Astrocyte of the spinal cord (primary cell): ENCODE results near the gene DPYSL4.

Source experiments
- DNase-seq: peaks from one replicate; pipeline ENCODE4 v3.0.0; 2011; ENCODE audit warnings: low read depth, low spot score
- H3K4me3 ChIP-seq: 2 replicates; pipeline ENCODE4 v1.5.1; 2011; ENCODE audit warnings: low read depth, mild to moderate bottlenecking, low read length, moderate library complexity
- in situ Hi-C: cut with HindIII; loops from 2 replicates; pipeline ENCODE4 v1.10.0; 2017; ENCODE audit warnings: low sequenced_read_pairs
- TF ChIP-seq, protein P1 (sequence below): IDR thresholded peaks from 2 replicates; pipeline ENCODE4 v1.5.1; 2012; ENCODE audit warnings: low read depth, mild to moderate bottlenecking, low read length, inconsistent platforms

Gene DPYSL4

DNA sequence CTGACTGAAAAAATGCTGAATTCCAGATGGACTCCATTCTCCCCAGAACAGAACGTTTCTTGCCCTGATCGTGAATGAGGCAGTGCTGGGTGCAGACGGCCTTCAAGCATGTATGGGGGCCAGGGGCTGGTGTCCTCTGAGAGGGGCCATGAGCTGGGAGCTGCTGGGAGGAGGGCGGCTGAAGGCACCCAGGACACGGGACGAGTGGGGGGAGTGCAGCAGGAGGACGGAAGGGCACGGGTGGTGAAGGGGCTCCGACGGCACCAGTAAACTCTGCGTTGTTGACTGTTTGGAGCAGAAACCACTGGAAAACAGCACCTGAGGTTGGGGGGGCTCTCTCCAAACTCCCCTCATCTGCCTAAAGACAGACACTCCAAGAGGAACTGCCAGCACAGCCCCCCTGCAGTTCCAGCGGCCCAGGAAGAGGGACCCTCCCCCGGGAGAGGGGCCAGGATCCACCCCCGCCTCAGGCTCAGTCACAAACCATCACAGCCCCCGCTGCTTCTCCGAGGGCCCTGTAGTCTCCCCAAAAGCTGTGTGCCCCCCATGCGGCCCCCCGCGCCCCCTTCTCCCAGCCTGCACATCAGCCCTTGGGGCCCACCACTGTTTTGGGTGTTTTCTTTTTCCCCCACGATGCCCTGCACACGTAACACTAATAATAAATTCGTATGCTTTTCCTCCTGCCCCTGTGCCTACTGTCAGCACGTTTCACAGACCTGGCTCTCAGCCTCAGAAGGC lies 55.5 kb downstream of the DPYSL4 start:
- no peak overlapping the region for H3K4me3 ChIP-seq
- DNase-seq = no peak
- TF ChIP-seq, protein P1, sequence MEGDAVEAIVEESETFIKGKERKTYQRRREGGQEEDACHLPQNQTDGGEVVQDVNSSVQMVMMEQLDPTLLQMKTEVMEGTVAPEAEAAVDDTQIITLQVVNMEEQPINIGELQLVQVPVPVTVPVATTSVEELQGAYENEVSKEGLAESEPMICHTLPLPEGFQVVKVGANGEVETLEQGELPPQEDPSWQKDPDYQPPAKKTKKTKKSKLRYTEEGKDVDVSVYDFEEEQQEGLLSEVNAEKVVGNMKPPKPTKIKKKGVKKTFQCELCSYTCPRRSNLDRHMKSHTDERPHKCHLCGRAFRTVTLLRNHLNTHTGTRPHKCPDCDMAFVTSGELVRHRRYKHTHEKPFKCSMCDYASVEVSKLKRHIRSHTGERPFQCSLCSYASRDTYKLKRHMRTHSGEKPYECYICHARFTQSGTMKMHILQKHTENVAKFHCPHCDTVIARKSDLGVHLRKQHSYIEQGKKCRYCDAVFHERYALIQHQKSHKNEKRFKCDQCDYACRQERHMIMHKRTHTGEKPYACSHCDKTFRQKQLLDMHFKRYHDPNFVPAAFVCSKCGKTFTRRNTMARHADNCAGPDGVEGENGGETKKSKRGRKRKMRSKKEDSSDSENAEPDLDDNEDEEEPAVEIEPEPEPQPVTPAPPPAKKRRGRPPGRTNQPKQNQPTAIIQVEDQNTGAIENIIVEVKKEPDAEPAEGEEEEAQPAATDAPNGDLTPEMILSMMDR = no peak
- in situ Hi-C loops = no loop called here

DNA sequence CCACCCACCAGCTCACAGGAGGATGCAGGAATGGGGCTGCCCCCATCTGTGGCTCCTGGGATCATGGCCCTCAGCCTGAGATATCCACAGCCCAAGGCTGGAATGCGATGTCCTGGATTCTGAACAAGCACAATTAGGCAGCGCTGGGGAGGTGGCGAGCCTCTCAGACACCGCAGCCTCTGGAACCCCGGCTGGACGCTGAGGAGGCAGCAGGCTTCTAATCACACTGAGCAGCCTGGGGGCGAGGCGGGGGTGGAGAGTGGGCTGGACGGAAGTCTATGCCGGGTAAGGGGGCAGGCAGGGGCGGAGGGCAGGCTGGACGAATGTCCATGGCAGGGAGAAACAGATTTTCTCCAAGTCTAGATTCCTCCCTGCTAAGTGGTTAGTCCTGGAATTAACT lies 56.4 kb downstream of the DPYSL4 start:
- no peak for DNase-seq
- in situ Hi-C loops = no loop called here
- TF ChIP-seq, protein P1 = no peak
- no peak overlapping the region for H3K4me3 ChIP-seq

DNA sequence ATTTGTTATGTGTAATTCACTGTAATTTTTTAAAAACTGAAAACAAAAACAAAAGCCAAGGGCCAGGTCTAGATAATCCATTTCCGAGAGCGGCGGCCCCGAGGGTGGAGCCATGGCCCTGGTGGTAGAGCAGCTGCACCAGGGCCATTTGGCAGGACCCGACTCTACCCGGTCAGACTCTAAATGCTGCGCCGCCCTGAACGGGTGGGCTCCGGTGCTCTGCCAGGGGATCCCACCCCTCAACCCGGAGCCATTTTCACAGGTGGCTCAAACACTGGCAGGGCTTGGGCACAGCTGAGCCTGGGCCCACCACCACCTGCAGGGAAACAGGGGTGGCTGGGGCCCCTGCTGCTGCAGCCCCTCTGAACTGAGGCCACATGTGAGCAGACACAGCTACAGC lies 56.9 kb downstream of the DPYSL4 start:
- in situ Hi-C loops = no loop called here

DNA sequence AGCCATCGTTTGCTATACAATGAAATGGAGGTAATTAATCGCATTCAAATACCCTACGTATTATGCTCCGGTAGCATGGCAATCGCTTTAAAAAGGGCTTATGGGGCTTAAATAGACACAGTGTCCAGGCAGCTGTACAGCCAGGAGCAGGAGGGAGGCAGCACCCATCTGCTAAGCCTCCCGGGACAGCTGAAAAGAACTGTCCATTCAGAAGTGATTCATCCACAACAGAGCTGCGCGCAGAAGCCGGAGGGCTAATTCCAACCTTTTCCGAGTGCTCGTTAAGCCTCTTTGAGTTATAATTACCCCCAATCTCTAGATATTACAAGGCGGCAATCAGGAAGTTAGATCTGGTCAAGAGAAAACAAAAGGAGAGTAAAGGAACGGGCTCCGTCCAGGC lies 58.3 kb downstream of the DPYSL4 start:
- in situ Hi-C loops = no loop called here
- TF ChIP-seq, protein P1 = no peak
- DNase-seq = no peak
- H3K4me3 ChIP-seq = no peak overlapping the region

More for the DNA sequence above, 56.9 kb downstream of the DPYSL4 start:
- no peak for DNase-seq
- H3K4me3 ChIP-seq = no peak overlapping the region
- TF ChIP-seq, protein P1 = no peak

DNA sequence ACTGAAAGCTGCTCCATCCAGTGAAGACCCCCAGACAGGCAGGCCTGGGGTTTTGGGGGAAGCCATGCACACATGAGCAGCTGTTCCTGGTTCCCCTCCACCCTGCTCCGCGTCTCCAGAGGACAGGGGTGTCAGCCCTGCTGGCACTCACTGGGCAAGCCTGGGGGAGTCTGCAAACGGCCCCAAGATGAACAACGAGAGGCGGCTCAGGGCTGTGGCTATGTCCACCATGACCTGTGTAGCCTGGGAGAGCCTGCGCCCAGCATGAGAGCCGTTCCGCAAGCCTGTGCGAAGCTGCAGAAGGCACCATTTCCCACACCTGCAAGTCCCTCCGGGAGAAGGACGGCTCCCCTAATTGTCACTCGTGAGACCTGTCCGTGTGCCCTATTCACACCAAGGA lies 59.5 kb downstream of the DPYSL4 start:
- DNase-seq = no peak
- H3K4me3 ChIP-seq = no peak overlapping the region
- in situ Hi-C loops = no loop called here
- TF ChIP-seq, protein P1 = no peak

DNA sequence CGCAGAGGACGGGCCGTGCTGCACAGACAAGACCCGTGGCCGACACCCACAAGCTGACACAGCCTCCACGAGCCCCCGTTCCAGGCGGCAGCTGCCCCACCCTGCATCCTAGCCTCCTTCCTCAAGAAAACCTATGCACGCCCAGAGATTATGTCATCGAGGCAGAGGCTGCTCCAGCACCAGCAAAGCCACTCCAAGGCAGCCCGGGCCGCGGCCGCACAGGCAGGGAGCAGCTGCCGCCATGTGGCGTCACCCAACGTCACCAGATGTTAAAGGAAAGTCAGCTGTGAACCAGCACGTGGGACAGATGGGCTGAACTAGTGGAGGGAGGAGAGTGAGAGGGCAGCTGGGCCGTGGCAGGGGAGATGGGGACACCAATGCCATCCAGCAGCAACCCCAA lies 61.2 kb downstream of the DPYSL4 start:
- H3K4me3 ChIP-seq = no peak overlapping the region
- TF ChIP-seq, protein P1 = no peak
- in situ Hi-C loops = no loop called here
- DNase-seq = no peak
